Heart right ventricle (tissue), 16 donors: Measurements from ENCODE around the gene PDE4D. TPM values are rescaled to one million over a fixed set of nuclear protein-coding genes. Genes with fewer than 3 reads are reported as not detected.
A peak's percentile ranks its signal among the peaks of the same experiment; 100 is the strongest.

Experiments
- ATAC-seq, 8 donors: fragments of 200-7000 bp; cut with Tn5 transposase; one replicate each; pipeline ENCODE4 v1.9.1; 2020; ENCODE audit warnings: mild to moderate bottlenecking in 8 of 8, moderate library complexity in 8 of 8, moderate number of reproducible peaks in 1 of 8
- DNase-seq, 2 donors: peaks; one replicate each; pipeline ENCODE4 v3.0.0-alpha.2; 2020
- H3K27ac ChIP-seq, 10 donors: fragments of 200-600 bp; sonication (generic) in 2 of 10; one replicate each; pipeline versions ENCODE4 v1.5.0 to v1.8.0; 2020 to 2022; ENCODE audit warnings: mild to moderate bottlenecking in 3 of 10
- H3K27me3 ChIP-seq, 7 donors: fragments of 200-600 bp; one replicate each; pipeline ENCODE4 v1.8.0; 2021 to 2022; ENCODE audit warnings: mild to moderate bottlenecking in 2 of 7
- H3K36me3 ChIP-seq, 9 donors: fragments of 200-600 bp; sonication (generic) in 1 of 9; one replicate each; pipeline versions ENCODE4 v1.5.0 to v1.8.0; 2020 to 2022; ENCODE audit warnings: mild to moderate bottlenecking in 2 of 9
- H3K4me1 ChIP-seq, 9 donors: fragments of 200-600 bp; sonication (generic) in 1 of 9; one replicate each; pipeline versions ENCODE4 v1.5.0 to v1.8.0; 2020 to 2022; ENCODE audit warnings: mild to moderate bottlenecking in 4 of 9
- H3K4me3 ChIP-seq, 10 donors: fragments of 200-600 bp; sonication (generic) in 2 of 10; one replicate each; pipeline versions ENCODE4 v1.5.0 to v1.8.0; 2020 to 2022; ENCODE audit warnings: mild to moderate bottlenecking in 7 of 10, moderate library complexity in 2 of 10
- H3K9me3 ChIP-seq, 11 donors: fragments of 200-600 bp in 10 of 11; sonication (generic) in 2 of 11; one replicate each; pipeline versions ENCODE4 v1.5.0 to v1.8.0; 2013 to 2022; ENCODE audit warnings: mild to moderate bottlenecking in 2 of 11, control low read depth in 1 of 11, moderate library complexity in 1 of 11
- CTCF ChIP-seq, 9 donors: fragments of 200-600 bp; sonication (generic) in 2 of 9; IDR thresholded peaks; one replicate each; pipeline versions ENCODE4 v1.5.0 to v1.8.0; 2021 to 2022; ENCODE audit warnings: antibody characterized with exemption in 9 of 9, mild to moderate bottlenecking in 5 of 9, moderate library complexity in 1 of 9
- WGBS, 2 donors: extraction: QIAGEN DNeasy Blood & Tissue Kit; methylation state at CpG; one replicate each; pipeline ENCODE4 v1.1.7; 2013; ENCODE audit warnings: inconsistent platforms in 1 of 2; 5-methylcytosine and 5-hydroxymethylcytosine counted together
- intact Hi-C, 10 donors: fragments of 100-400 bp; cut with DNase I; formaldehyde crosslinking; loops; one replicate each; pipeline versions ENCODE4 v1.11.1 to v1.14.2; 2022
- polyA plus RNA-seq, 2 donors: library from polyadenylated mRNA; stranded (reverse); fragments of 200-250 nt; gene quantifications; one replicate each; pipeline ENCODE4 v1.2.3, GENCODE V29; 2013
- total RNA-seq, 10 donors: library from RNA; stranded (reverse); fragmentation: NEBNext Ultra II Directional in 3 of 10; extraction: Animal tissue kit (Norgen Biotek cat#: 25700) in 3 of 10; gene quantifications; one replicate each; pipeline versions ENCODE4 v1.2.1 to v1.2.4, GENCODE V29; 2021 to 2023
- donor health status: Arrhythmogenic right ventricular cardiomyopathy.
- donor health status: ischemic (EF 13 %, LVEDD 7.1; RV severe dilation, severe dysfunction).
- donor health status: healthy with polysubstance abuse.
- donor health status: DM: no; HTN: yes; CAD: no.
- donor health status: DM: no; HTN: no; CAD: no.
- donor health status: ischemic (EF 25% LVEDD 6.9; RV normal size, moderate dysfunction).
- donor health status: ischemic (EF 25% LVEDD 5.7; RV mildly dilated, moderate dysfunction).
- donor health status: healthy.
- donor health status: DM: yes; HTN: yes; CAD: no.
- donor health status: Ischemic cardiomyopathy.
- donor health status: ischemic (EF 35%, LVEDD 5.7; RV mildly dilated, moderate dysfunction).
- donor health status: nonischemic (EF 11% LVEDD 7.7; RV severe dilation, severe dysfunction).
- donor health status: DM: yes; HTN: yes; CAD: no.
- donor health status: PGD.
- donor health status: ischemic (EF 29% LVEDD 5.4; RV normal size, mild dysfunction).
- donor health status: nonischemic (EF 23%, LVEDD 6.1; RV moderate dilation, normal function).

PDE4D gene
- total and polyA plus RNA-seq, 12 donors: 5.8 to 83.2 (median 39.5) TPM

DNA sequence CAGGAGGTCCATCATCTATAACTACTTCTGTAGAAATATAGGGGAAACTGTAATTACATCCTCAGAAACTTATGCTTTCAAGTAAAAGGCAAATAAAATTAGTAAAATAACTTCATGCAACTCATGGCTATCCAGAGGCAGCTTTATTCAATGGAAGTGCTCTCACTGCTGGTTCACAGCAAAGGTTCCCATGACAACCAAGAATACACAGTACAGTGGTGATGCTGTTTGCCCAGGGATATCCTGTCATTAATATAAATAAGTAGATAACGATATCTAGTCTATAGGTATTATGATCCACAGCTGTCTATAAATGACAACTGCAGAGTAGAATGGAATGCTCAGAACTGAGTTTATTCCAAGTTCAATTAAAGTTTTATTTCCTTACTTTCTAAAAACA is 390.3 kb downstream of the PDE4D start:
- peaks cover 0 to 3% (median 0%) of the 10 kb centered on the region in 11 donors for H3K9me3 ChIP-seq
- WGBS, 2 donors: 39 to 60% methylated on average over 1 of the region's 1 CpG
- intact Hi-C loops: loop anchor here in 4 of 10 donors (10.0 kb wide), 2 partner anchors 172 to 292 kb away; no protein-coding TSS in a partner anchor
- DNase-seq (no peak), ATAC-seq (no peak)
- no peaks in the 10 kb centered on the region for H3K36me3 ChIP-seq
- H3K4me1 ChIP-seq: no peaks in the 10 kb centered on the region
- no peak overlapping the region for H3K27ac ChIP-seq
- TF ChIP-seq CTCF (IDR thresholded peaks at IDR 0.05): no peak
- no peaks in the 10 kb centered on the region for H3K27me3 ChIP-seq
- no peak overlapping the region for H3K4me3 ChIP-seq

GRCh38 chr5:59501316-59501715 is 392.2 kb downstream of the PDE4D start:
- Histone ChIP-seq H3K4me3 (no peak overlapping the region), H3K27ac (no peak overlapping the region), H3K27me3 (no peaks in the 10 kb centered on the region), H3K36me3 (no peaks in the 10 kb centered on the region), H3K9me3 (peaks cover 0 to 3% (median 0%) of the 10 kb centered on the region in 11 donors), H3K4me1 (no peaks in the 10 kb centered on the region)
- intact Hi-C loops: loop anchor here in 4 of 10 donors (10.0 kb wide), 2 partner anchors 173 to 293 kb away; no protein-coding TSS in a partner anchor
- DNase-seq (no peak), ATAC-seq (no peak)
- TF ChIP-seq CTCF (IDR thresholded peaks at IDR 0.05): no peak
- WGBS, 2 donors: 63 to 76% methylated on average over 1 of the region's 1 CpG

DNA sequence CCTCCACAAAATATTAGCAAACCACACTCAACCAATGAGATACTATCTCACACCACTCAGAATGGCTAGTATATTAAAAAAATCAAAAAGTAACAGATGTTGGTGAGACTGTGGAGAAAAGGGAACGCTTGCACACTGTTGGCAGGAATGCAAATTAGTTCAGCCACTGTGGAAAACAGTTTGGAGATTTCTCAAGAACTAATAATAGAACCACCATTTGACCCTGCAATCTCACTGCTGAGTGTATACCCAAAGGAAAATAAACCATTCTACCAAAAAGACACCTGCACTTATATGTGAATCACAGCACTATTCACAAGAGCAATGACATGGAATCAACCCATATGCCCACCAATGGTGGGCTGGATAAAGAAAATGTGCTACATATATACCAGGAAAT is 393.5 kb downstream of the PDE4D start:
- Histone ChIP-seq H3K27ac (no peak overlapping the region), H3K9me3 (peaks cover 0 to 3% (median 0%) of the 10 kb centered on the region in 11 donors), H3K36me3 (no peaks in the 10 kb centered on the region), H3K27me3 (no peaks in the 10 kb centered on the region), H3K4me3 (no peak overlapping the region), H3K4me1 (no peaks in the 10 kb centered on the region)
- 54 to 84% methylated on average over 1 of the region's 1 CpG for WGBS, 2 donors
- intact Hi-C loops: loop anchor here in 4 of 10 donors (10.0 kb wide), 2 partner anchors 175 to 295 kb away; no protein-coding TSS in a partner anchor
- no peak for TF ChIP-seq CTCF (IDR thresholded peaks at IDR 0.05)
- no peak for DNase-seq
- ATAC-seq: peak in 1 of 8 donors; percentile 30

GRCh38 chr5:59497207-59497606 is 396.3 kb downstream of the PDE4D start:
- DNase-seq (no peak), ATAC-seq (no peak)
- Histone ChIP-seq H3K27me3 (no peaks in the 10 kb centered on the region), H3K4me1 (no peaks in the 10 kb centered on the region), H3K9me3 (peaks cover 0 to 3% (median 0%) of the 10 kb centered on the region in 11 donors), H3K36me3 (no peaks in the 10 kb centered on the region), H3K27ac (no peak overlapping the region), H3K4me3 (no peak overlapping the region)
- 95 to 96% methylated on average over 1 of the region's 1 CpG for WGBS, 2 donors
- intact Hi-C loops: loop anchor here in 1 of 10 donors (10.0 kb wide), 1 partner anchor 102 kb away; no protein-coding TSS in a partner anchor
- no peak for TF ChIP-seq CTCF (IDR thresholded peaks at IDR 0.05)
